ENCODE measurements around the gene ACP6.
"Not testable (repeated sequence)": the region's sequence is repeated elsewhere in the genome, so short reads cannot be mapped to it uniquely, and the experiment has no call there.

Gene ACP6

DNA sequence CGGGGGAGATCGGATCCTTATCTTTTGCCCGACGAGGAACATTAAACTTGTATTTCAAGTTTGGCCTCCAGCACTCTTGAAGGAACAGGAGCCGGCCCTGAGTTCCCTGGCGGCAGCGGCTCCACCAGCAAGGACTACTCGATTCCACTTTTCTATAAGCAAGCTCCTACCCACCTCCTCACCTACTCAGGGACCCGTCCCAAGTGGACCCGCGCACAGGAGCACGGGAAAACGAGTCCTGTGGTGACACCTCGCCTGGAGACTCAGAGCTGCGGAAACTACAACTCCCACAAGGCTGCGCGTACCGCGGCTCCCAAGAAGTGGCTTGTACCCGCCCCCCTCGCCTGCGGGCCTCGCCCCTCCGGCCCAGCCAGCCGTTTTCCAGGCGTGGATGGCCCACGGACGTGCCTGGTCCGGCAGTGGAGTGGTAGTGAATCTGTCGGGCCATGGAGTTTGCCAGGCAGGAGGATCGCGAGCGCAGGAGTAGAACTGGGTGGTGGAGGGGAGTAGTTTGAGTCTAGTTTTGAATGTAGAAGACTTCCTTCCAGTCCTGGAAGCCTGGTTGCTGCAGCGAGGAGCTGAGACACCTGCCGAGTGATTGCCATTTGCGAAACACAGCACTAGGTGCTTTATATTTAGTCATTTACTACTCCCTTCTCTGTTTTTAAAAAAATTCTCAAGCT is at the start of gene ACP6:
Gene ACP6, minus strand, starts transcription at position 206 of the 683 bp plus-strand sequence. CDS start 476 bp downstream, outside the sequence.
- DNase-seq: peak; percentile 95 to 99 (median 96)

- DNase-seq: no peak
Observed at GRCh38 chr1:147719711-147720225, 49.4 kb upstream of the ACP6 start.

- DNase-seq: no peak
Observed at GRCh38 chr1:147719029-147719698, 48.8 kb upstream of the ACP6 start.

DNA sequence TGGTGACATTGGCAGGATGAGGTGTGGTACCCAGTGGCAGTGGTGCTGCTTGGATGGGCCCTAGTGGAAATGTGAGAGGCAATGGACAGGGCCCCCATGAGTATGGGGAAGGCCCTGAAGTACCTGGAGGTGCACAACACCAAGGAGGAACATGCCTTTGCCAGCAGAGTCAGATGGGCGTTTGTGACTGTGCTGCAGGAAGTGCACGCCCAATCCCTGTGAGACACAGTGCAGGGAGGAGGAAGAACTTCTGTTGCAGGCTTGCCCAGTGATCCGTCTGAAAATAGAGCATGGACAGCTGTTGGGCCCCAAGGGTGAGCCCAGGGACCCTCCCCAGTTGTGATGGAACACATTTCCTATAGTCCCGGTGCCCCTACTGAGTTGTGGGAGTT is 47.4 kb upstream of the ACP6 start:
- DNase-seq: no peak

- peak; percentile 51 to 80 (median 74) for DNase-seq
Observed at GRCh38 chr1:147717051-147717705, 46.9 kb upstream of the ACP6 start.

- no peak for DNase-seq
Observed at GRCh38 chr1:147712605-147713004, 42.3 kb upstream of the ACP6 start.

DNA sequence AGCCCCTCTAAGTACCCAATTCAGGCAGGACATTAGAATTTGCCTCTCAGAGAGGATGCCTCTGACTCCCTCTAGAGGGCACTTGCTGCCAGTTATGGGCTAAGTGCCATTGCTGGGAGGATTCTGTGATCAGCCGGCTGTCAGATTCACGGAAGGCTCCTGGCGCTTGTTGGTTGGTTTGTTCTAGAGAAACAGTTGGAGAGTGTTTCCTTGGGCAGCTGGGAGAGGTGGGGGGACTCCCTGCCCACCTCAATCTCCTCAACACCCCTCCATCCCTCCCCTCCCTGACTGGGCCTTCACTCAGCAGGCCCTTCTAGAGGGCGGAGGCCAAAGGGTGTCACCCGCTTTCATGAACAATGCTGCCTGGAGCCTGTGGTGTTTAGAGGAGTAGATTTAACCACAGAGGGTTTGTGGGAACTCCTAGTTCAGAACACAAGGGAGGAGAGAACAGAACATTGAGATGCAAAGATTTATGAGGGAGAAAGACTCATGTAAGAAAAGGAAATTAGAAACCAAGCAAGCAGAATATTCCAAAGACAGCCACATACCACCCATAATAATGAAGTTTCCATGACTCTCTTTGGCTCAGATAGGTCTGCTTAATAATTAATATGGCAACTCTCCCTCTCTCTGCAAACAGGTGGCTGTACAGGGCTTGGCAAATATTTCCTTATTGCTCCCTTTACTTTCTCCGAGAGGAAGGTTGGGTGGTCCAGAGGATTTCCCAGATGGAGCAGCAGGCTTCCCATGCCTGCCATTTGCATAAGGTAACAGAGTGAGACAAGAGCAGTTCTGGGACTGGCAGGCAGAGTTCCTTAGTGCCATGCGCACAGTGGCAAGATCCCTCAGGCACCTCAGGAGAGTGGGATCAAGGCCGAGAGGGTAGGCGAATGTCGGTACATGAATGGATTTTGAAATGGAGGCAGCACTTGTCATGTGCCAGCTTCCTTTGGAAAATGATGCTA is 30.0 kb upstream of the ACP6 start:
- peak; percentile 51 to 90 (median 75) for DNase-seq

GRCh38 chr1:147699686-147700041 is 29.3 kb upstream of the ACP6 start:
- no peak for DNase-seq

DNA sequence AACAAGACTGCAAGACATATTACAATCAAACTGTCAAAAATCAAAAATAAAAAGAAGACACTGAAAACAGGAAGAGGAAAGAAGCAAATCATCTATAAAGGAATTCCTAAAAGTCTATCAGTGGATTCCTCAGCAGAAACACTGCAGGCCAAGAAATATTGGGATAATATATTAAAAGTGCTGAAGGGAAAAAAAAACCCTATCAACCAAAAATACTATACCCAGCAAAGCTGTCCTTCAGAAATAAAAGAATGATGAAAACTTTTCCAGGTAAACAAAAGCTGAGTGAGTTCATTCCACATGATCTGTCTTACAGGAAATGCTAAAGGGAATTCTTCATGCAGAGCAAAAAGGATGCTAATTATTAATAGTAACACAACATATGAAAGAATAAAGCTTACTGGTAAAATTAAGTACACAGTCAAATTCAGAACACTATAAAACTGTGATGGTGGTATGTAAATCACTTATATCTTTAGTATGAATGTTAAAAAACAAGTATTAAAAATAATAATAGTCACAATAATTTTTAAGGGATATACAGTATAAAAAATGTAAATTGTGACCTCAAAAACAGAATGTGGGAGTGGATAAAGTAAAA is 12.9 kb upstream of the ACP6 start:
- DNase-seq: no peak

DNA sequence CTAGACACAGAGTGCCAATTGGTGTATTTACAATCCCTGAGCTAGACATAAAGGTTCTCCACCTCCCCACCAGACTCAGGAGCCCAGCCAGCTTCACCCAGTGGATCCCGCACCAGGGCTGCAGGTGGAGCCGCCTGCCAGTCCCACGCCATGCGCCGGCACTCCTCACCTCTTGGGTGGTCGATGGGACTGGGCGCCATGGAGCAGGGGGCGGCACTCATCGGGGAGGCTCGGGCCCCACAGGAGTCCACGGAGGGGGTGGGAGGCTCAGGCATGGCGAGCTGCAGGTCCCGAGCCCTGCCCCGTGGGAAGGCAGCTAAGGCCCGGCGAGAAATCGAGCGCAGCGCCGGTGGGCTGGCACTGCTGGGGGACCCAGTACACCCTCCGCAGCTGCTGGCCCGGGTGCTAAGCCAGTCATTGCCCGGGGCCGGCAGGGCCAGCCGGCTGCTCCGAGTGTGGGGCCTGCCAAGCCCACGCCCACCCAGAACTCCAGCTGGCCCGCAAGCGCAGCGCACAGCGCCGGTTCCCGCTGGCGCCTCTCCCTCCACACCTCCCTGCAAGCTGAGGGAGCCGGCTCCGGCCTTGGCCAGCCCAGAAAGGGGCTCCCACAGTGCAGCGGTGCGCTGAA is 10.4 kb upstream of the ACP6 start:
- not testable (repeated sequence) for DNase-seq

GRCh38 chr1:147677681-147678080 is 7.4 kb upstream of the ACP6 start:
- DNase-seq: not testable (repeated sequence)

DNA sequence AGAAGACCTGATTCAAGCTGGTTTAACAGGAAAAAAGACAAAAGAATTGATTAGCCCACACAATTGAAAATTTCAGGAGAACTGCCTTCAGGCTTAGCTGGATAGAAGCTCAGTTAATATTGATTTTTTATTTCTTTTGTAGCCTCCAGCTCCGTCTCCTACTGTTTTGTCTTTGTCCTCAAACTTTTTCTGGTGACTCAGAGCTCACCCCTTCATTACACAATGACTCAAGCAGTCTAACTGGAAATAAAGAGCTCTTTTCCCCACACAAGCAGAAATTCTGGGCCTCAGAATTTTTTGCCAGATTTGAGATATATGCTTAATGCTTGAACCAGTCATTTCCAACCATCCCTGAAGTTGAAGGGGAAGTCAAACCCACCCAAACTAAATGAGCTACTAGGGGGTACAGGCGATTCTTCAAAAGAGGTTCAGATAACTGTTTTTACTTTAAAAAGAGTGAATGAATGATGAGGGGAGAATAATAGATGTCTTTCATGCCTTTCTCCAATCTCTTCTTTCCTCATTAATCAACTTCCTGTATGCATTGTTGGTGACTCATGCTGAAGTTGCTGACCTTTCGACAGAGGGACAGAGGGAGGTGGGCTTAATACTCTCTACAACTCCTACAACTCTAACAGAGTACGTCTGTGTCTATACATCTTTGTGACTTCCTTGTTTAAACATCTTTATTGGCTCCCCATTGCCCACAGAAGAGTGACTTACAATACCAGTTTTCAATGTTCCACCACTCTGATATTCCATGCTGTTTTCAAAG is 6.2 kb upstream of the ACP6 start:
- DNase-seq: no peak

DNA sequence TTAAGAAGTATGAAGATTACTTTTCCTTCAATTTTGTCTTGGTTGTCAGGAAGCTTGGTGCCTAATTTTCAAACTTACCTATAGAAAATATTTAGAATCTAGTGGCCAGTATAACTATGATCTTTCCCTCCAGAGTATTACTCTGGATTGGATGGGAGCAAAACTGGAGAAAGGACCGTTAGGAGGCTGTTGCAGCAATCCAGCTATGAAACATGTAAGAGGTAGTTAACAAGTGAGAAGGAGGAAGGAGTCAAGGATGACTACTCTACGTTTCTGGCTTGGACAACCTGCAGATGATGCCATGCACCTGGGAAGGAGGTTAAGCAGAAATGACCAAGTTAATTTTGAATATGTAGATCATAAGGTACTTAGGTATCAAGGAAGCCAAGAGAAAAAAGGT is 3.5 kb upstream of the ACP6 start:
- DNase-seq: no peak

DNA sequence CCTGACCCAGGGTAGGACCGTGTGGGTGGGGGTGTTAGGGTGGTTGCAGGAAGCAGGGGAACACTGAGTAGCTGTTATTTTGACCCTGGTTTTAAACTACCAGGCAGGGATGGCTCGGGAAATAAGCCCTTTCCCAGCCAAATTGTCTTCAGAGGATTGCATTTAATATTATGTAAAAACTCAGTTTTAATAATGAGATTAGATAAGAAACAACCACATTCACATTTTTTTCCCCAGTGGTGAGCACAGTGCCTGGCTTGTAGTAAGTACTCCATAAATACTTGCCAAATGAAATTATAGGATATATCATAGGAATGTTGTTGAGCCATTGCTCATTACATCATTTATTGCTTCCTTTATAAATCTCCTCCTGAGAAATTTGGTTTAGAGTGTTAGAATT is 3.1 kb upstream of the ACP6 start:
- DNase-seq: no peak

DNA sequence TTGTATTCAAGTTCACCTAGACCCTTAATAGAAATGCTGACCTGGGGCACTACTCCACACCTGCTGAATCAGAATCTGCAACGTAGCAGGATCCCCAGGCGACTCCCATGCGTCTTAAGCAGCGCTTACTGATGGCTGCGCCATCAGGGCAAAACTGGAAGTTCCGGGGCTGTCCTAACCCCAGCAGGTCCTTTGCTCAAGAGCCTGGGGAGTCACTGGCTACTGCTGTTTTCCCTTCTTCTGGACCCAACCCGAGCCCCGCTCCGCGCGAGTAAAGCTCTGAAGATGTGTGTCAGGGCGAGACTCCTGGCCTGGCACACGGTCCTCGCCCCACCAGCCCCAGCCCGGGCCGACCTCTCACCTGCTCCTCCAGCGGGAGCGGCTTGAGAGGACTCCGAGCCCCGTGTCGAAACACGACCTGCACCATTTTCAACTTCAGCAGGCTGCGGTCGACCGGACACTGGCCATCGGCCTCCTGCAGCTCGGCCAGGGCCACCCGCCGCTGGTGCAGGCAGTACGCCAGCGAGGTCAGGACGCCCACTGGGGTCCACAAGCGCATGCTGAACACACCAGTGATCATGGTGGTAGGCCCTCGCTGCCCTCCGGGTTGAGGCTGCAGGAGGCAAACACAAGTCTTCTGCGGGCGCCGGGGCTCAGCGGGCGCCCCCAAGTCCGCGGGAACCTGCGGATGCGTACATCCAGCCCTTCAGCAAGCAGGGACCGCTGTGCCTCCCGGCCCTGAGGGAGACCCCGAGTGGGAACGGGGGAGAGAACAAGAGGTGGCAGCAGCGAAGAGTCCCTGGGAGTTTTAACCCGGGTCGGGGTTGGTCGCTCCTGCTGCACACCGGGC is 630 bp downstream of the ACP6 start:
- DNase-seq: peak; percentile 61 to 88 (median 87)

GRCh38 chr1:147665521-147665920 is 4.8 kb downstream of the ACP6 start:
- no peak for DNase-seq

GRCh38 chr1:147664206-147664605 is 6.1 kb downstream of the ACP6 start:
- DNase-seq: no peak

DNA sequence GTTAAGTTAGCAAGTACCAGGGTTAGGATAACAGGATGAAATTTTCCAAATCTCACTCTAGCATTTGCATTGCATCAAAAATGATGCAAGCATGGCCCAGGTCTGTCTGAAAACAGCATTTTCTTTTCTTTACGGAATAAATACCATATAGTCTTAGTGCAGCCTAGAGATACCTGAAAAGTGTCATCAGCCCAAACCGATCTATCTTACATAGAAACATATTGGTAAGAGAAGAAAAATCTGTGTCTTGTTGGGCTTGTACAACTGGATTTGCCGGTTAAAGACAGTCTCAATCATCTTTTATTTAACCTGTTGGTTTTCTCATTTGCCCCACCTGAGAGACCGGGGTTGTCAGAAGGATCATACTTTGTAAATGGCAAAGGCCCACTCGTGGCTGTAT is 15.8 kb downstream of the ACP6 start:
- DNase-seq: no peak

- DNase-seq: peak in 1 of 3 experiments; percentile 37
Observed at GRCh38 chr1:147652306-147652705, 18.0 kb downstream of the ACP6 start.

GRCh38 chr1:147651466-147651865 is 18.9 kb downstream of the ACP6 start:
- no peak for DNase-seq
